Progenitor cell of endocrine pancreas (in vitro differentiated cells): Measurements from ENCODE around the gene RNF213. TPM values are rescaled to one million over a fixed set of nuclear protein-coding genes. Genes with fewer than 3 reads are reported as not detected.

Experiments
- DNase-seq: peaks from one replicate; pipeline ENCODE4 v3.0.0; 2021; ENCODE audit warnings: low spot score; ENCODE audit not compliant: unreplicated experiment
- H3K27ac Mint-ChIP-seq: 2 replicates; pipeline ENCODE4 v1.8.0; 2021; ENCODE audit warnings: mild to moderate bottlenecking, moderate library complexity, mixed read lengths
- H3K27me3 Mint-ChIP-seq: 2 replicates; pipeline ENCODE4 v1.8.0; 2021; ENCODE audit warnings: mixed read lengths
- H3K36me3 Mint-ChIP-seq: 2 replicates; pipeline ENCODE4 v1.8.0; 2022; ENCODE audit warnings: mixed read lengths; ENCODE audit not compliant: insufficient read depth
- H3K4me1 Mint-ChIP-seq: 2 replicates; pipeline ENCODE4 v1.8.0; 2021; ENCODE audit warnings: low read depth, mixed read lengths
- H3K4me3 Mint-ChIP-seq: 2 replicates; pipeline ENCODE4 v1.8.0; 2021; ENCODE audit warnings: low read depth, mild to moderate bottlenecking, moderate library complexity, mixed read lengths
- H3K9me3 Mint-ChIP-seq: 2 replicates; pipeline ENCODE4 v1.8.0; 2021; ENCODE audit warnings: low read depth, mixed read lengths
- CTCF ChIP-seq: fragments of 200-600 bp; sonication (generic); IDR thresholded peaks from one replicate; pipeline ENCODE4 v1.5.0; 2021; ENCODE audit warnings: antibody characterized with exemption, mild to moderate bottlenecking; ENCODE audit not compliant: unreplicated experiment
- total RNA-seq: library from RNA; stranded (reverse); gene quantifications from 2 replicates; pipeline ENCODE4 v1.2.1, GENCODE V29; 2021

Gene RNF213
- total RNA-seq, 1 donor from 2014 or later, result 57.6 TPM

- Mint-ChIP-seq H3K4me3 (peak overlapping the region; percentile 90), H3K27me3 (no peaks in the 10 kb centered on the region), H3K4me1 (peaks cover 8% of the 10 kb centered on the region), H3K36me3 (peaks cover 8% of the 10 kb centered on the region), H3K9me3 (no peaks in the 10 kb centered on the region), H3K27ac (peak overlapping the region; percentile 91)
- DNase-seq, result no peak
- no peak for TF ChIP-seq CTCF
These were observed 41.5 kb upstream of the RNF213 start for GRCh38 chr17:80219013-80219762.

GRCh38 chr17:80219763-80220053, 40.9 kb upstream of the RNF213 start:
- H3K36me3 Mint-ChIP-seq, result peaks cover 9% of the 10 kb centered on the region
- H3K9me3 Mint-ChIP-seq, result no peaks in the 10 kb centered on the region
- no peaks in the 10 kb centered on the region for H3K27me3 Mint-ChIP-seq
- H3K4me1 Mint-ChIP-seq, result peaks cover 8% of the 10 kb centered on the region
- peak overlapping the region; percentile 90 for H3K4me3 Mint-ChIP-seq
- DNase-seq, result no peak
- peak overlapping the region; percentile 91 for H3K27ac Mint-ChIP-seq
- no peak for TF ChIP-seq CTCF

- peak within 1 kb of the TSS; percentile 91 for H3K27ac Mint-ChIP-seq
- H3K9me3 Mint-ChIP-seq, result no peaks in the 10 kb centered on the region
- H3K4me3 Mint-ChIP-seq, result peak within 1 kb of the TSS; percentile 90
- no peaks in the 10 kb centered on the region for H3K27me3 Mint-ChIP-seq
- TF ChIP-seq CTCF, result peak; percentile 21
- DNase-seq, result peak; percentile 88
- H3K36me3 Mint-ChIP-seq, result peaks cover 9% of the 10 kb centered on the region
- peaks cover 8% of the 10 kb centered on the region for H3K4me1 Mint-ChIP-seq
These were observed 40.5 kb upstream of the RNF213 start, which contains the start of the genes SGSH and SLC26A11 for GRCh38 chr17:80220054-80220735. SGSH (minus strand) TSS chr17:80220333; CDS start chr17:80220313, 20 bp downstream. SLC26A11 (plus strand) TSS chr17:80220427; CDS start chr17:80221561, 1,134 bp downstream.

GRCh38 chr17:80220736-80221215, 39.9 kb upstream of the RNF213 start:
- no peaks in the 10 kb centered on the region for H3K9me3 Mint-ChIP-seq
- no peaks in the 10 kb centered on the region for H3K27me3 Mint-ChIP-seq
- TF ChIP-seq CTCF, result no peak
- DNase-seq, result no peak
- peaks cover 8% of the 10 kb centered on the region for H3K4me1 Mint-ChIP-seq
- H3K27ac Mint-ChIP-seq, result no peak overlapping the region
- H3K36me3 Mint-ChIP-seq, result peaks cover 9% of the 10 kb centered on the region
- H3K4me3 Mint-ChIP-seq, result peak overlapping the region; percentile 84

GRCh38 chr17:80221351-80222105, 39.1 kb upstream of the RNF213 start:
- H3K4me1 Mint-ChIP-seq, result peaks cover 8% of the 10 kb centered on the region
- H3K27me3 Mint-ChIP-seq, result no peaks in the 10 kb centered on the region
- H3K9me3 Mint-ChIP-seq, result no peaks in the 10 kb centered on the region
- H3K27ac Mint-ChIP-seq, result peak overlapping the region; percentile 24
- peaks cover 7% of the 10 kb centered on the region for H3K36me3 Mint-ChIP-seq
- peak overlapping the region; percentile 84 for H3K4me3 Mint-ChIP-seq
- TF ChIP-seq CTCF, result no peak
- DNase-seq, result no peak
